ENCODE data around the gene PALLD.

GRCh38 chr4:168843635-168844034 lies 346.8 kb downstream of the PALLD start:
- TF ChIP-seq CTCF (optimal IDR thresholded peaks at IDR 0.05 in 1 of 3, IDR thresholded peaks at IDR 0.05 in 1 of 3, conservative IDR thresholded peaks at IDR 0.05 in 1 of 3; ENCODE audit: extremely low read depth in 1 of 3, insufficient read depth in 2 of 3, low read length in 3 of 3) (no peak), EZH2 (IDR thresholded peaks at IDR 0.05; ENCODE audit: low read length) (no peak)

Measured in keratinocyte (primary cell).